Measurements from ENCODE around the gene NACC2. TPM values are rescaled to one million over a fixed set of nuclear protein-coding genes. Genes with fewer than 3 reads are reported as not detected.

The NACC2 gene
- total RNA-seq, 4 donors from 2014 or later: 22.9 to 37.6 (median 24.8) TPM

DNA sequence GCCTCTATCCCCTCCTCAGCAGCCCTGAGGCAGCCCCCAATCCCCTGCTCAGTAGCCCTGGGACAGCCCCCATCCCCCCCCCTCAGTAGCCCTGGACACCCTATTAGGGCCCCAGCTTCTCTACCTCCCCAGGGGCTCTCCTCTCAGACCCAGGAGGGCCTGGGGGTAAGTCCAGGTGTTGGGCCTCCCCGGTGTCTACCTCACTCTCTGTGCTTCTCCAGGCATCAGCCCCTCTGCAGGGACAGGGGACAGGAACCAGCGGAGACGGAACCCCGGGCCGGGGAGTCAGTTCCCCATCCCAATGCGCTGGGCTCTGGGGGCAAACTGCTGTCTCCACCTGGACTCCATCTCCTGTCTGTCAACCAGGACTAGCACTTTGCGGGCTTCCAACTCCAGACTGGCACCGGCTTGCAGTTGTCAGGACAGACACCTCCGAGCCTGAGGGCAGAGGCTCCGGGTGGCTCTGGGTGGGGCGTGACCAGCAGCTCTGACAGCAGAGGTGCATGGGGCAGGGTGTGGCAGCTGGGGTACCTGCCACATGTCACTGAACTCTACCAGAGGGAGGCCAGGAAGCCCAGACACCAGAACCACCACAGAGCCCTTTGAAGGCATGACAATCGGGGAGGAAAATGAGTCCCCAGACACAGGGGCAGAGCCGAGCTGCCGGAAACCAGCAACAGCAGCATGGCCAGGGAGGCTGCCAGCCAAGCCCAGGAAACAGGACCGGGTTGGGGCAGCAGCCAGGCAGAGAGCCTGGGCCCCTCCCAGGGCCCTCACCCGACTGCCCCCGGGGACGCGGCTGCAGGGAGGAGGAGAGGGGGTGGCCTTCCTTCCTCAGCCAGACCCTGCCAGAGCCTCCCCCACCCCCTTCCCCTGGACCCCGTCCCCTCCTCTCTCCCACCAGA, 116.2 kb downstream of the NACC2 start:
- ATAC-seq (ENCODE audit: low FRiP score) (no peak), DNase-seq (ENCODE audit: low spot score) (no peak)
- TF ChIP-seq, protein P1, sequence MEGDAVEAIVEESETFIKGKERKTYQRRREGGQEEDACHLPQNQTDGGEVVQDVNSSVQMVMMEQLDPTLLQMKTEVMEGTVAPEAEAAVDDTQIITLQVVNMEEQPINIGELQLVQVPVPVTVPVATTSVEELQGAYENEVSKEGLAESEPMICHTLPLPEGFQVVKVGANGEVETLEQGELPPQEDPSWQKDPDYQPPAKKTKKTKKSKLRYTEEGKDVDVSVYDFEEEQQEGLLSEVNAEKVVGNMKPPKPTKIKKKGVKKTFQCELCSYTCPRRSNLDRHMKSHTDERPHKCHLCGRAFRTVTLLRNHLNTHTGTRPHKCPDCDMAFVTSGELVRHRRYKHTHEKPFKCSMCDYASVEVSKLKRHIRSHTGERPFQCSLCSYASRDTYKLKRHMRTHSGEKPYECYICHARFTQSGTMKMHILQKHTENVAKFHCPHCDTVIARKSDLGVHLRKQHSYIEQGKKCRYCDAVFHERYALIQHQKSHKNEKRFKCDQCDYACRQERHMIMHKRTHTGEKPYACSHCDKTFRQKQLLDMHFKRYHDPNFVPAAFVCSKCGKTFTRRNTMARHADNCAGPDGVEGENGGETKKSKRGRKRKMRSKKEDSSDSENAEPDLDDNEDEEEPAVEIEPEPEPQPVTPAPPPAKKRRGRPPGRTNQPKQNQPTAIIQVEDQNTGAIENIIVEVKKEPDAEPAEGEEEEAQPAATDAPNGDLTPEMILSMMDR (IDR thresholded peaks at IDR 0.05): no peak

DNA sequence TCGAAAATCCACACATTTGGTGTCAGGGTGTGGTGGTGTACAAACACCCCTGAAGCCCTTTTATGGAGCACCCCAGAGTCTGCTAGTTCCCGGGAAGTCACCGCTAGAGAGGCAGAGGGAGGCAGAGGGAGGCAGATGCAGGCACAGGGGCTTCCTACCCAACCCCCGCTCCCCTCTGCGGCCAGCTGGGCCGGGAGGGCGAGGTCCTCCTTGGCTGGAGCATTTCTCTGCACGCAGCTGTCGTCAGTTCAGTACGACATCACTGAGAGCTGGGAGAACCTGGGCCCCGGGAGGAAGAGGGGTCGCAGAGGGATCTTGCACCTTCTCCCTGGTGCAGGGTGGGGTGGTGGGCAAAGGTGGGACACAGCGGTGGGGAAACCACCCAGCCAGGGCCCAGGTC, 118.1 kb downstream of the NACC2 start:
- TF ChIP-seq, protein P1 (IDR thresholded peaks at IDR 0.05): no peak
- DNase-seq (ENCODE audit: low spot score): no peak
- ATAC-seq (ENCODE audit: low FRiP score): no peak

DNA sequence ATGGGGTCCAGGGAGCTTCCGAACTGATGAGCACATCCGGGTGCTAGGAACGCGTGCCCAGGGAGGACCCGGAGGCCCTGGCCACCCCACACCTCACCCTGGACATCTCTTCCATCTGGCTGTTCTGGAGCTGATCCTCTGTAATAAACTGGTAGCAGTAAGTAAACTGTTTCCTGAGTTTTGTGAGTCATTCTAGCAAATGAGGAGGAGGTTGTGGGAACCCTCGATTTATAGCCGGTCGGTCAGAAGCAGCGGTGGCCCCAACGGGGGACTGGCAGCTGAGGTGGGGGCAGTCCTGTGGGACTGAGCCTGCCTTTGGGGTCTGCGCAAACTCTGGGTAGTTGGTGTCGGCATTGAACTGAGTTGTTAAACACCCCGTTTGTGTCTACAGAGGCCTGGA, 118.6 kb downstream of the NACC2 start:
- TF ChIP-seq, protein P1 (IDR thresholded peaks at IDR 0.05): no peak
- ATAC-seq (ENCODE audit: low FRiP score) (no peak), DNase-seq (ENCODE audit: low spot score) (no peak)

DNA sequence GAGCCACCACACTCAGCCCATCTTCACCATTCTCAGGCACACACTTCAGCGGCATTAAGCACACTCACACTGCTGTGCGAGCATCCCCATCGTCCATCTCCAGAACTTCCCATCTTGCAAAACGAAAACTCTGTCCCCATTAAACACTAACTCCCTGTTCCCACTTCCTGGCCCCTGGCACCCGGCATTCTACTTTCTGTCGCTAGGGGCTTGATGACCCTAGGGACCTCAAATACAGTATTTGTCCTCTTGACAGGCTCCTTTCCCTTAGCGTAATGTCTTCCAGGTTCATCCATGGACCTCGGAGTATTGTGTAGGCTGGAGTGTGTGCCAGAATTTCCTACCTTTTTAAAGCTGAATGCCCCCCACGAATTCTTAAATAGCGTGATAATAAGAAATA, 119.3 kb downstream of the NACC2 start:
- DNase-seq (ENCODE audit: low spot score): no peak
- ATAC-seq (ENCODE audit: low FRiP score): no peak
- TF ChIP-seq, protein P1 (IDR thresholded peaks at IDR 0.05): no peak

DNA sequence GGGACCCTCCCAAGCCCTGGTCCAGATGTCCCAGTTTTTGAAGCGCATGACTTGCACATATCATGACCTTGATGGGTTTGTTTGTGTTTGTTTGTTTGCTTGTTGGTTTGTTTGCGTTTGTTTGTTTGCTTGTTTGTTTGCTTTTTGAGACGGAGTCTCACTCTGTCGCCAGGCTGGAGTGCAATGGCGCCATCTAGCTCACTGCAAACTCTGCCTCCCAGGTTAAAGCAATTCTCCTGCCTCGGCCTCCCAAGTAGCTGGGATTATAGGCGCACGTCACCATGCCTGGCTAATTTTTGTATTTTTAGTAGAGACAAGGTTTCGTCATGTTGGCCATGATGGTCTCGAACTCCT, 120.9 kb downstream of the NACC2 start:
- no peak for ATAC-seq (ENCODE audit: low FRiP score)
- TF ChIP-seq, protein P1 (IDR thresholded peaks at IDR 0.05): no peak
- DNase-seq (ENCODE audit: low spot score): no peak

DNA sequence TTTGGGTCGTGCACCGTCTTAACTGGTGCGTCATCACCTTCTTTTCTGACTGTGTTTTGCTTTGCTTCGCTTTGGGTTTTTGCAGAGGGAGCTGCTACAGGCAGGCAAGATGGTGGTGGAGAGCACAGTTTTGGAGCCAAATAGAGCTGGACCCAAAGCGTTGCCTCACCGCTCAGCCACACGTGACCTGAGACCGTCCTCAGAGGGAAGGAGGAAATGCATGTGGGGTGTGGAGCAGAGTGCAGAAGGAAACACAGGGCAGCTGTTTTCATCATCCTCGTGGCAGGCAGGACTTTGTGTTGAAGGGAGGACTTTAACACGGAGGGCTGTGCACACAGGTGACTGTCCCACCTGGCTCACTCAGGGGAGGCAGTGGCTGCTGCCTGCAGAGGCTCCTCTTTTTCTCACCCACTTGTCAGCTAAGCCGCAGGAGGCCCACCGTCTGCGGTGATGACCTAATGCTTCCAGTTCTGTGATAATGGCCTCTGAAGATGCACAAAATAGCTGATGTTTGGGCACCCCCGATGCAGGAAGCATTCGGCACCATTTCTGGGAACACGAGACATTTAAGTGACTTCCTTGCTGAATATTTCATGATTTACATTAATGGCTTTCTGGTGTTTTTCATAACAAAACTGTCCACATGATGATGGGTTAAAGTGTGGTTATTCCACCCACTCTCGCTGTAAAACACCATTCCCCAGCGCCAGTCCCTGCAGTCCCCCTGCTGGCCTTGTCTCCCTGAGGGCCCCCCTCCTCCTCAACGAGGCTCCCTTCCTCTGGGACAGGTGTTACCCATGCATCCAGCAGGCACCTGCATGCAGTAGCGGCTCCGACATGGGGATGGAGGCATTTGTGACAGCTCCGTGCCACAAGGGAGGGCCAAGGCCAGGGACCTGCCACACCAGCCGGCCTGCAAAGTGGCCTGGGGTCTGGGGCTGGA, 121.5 kb downstream of the NACC2 start:
- no peak for DNase-seq (ENCODE audit: low spot score)
- TF ChIP-seq, protein P1 (IDR thresholded peaks at IDR 0.05): no peak
- ATAC-seq (ENCODE audit: low FRiP score): no peak

Data from omental fat pad (tissue), 4 donors.